NCI-H1105 treated with DMSO at 0.1 percent for 48 hours (cell line): Measurements from ENCODE around the gene SGSM2.

Experiments used
- DNase-seq: peaks from one replicate; lab custom pipeline; 2025; lab: John Stamatoyannopoulos, UW

Gene SGSM2

GRCh38 chr17:2398655-2399571, 61.6 kb downstream of the SGSM2 start:
- peak; percentile 36 for DNase-seq

GRCh38 chr17:2399572-2400473, 62.5 kb downstream of the SGSM2 start:
- DNase-seq: peak; percentile 76

GRCh38 chr17:2400474-2400866, 63.2 kb downstream of the SGSM2 start:
- peak; percentile 8 for DNase-seq

- peak; percentile 79 for DNase-seq
Measured at GRCh38 chr17:2400877-2401425, 63.6 kb downstream of the SGSM2 start, which contains the start of gene MNT. Gene MNT (minus strand): TSS chr17:2401060. CDS start chr17:2400712, 348 bp downstream.

- DNase-seq: peak; percentile 93
Measured at GRCh38 chr17:2401426-2402221, 64.3 kb downstream of the SGSM2 start.

- DNase-seq: no peak
Measured at GRCh38 chr17:2402544-2402943, 65.2 kb downstream of the SGSM2 start.

- DNase-seq: no peak
Measured at GRCh38 chr17:2403044-2403443, 65.7 kb downstream of the SGSM2 start.

- DNase-seq: no peak
Measured at GRCh38 chr17:2405247-2405926, 68.1 kb downstream of the SGSM2 start.

- DNase-seq: no peak
Measured at GRCh38 chr17:2406271-2406902, 69.1 kb downstream of the SGSM2 start.

- no peak for DNase-seq
Measured at GRCh38 chr17:2406903-2407790, 69.8 kb downstream of the SGSM2 start.

GRCh38 chr17:2410951-2411350, 73.7 kb downstream of the SGSM2 start:
- DNase-seq: no peak

GRCh38 chr17:2412561-2413021, 75.3 kb downstream of the SGSM2 start:
- no peak for DNase-seq

- DNase-seq: no peak
Measured at GRCh38 chr17:2414446-2415064, 77.3 kb downstream of the SGSM2 start.

- no peak for DNase-seq
Measured at GRCh38 chr17:2415081-2415480, 77.8 kb downstream of the SGSM2 start.

- DNase-seq: peak; percentile 54
Measured at GRCh38 chr17:2416010-2416734, 78.9 kb downstream of the SGSM2 start.

- no peak for DNase-seq
Measured at GRCh38 chr17:2418572-2418971, 81.3 kb downstream of the SGSM2 start.

GRCh38 chr17:2419486-2419885, 82.2 kb downstream of the SGSM2 start:
- DNase-seq: no peak

GRCh38 chr17:2420176-2420575, 82.9 kb downstream of the SGSM2 start:
- DNase-seq: no peak
